CD4-positive, alpha-beta memory T cell (primary cell): ENCODE measurements around the gene SIK3. TPM values are rescaled to one million over a fixed set of nuclear protein-coding genes. Genes with fewer than 3 reads are reported as not detected.
"Not testable (repeated sequence)": the region's sequence is repeated elsewhere in the genome, so short reads cannot be mapped to it uniquely, and the experiment has no call there.

Experiments
- CTCF ChIA-PET: fragments of 350-600 bp; sonication (Branson Sonifier 250); formaldehyde crosslinking; loops from one replicate; lab custom pipeline; 2021; ENCODE audit warnings: inconsistent platforms; ENCODE audit not compliant: partially characterized antibody; lab: Charles Lee
- POLR2A ChIA-PET: fragments of 350-600 bp; sonication (Branson Sonifier 250); formaldehyde crosslinking; loops from one replicate; lab custom pipeline; 2021; ENCODE audit not compliant: partially characterized antibody; lab: Charles Lee
- DNase-seq, 5 donors: peaks; one replicate each; pipeline versions ENCODE4 v3.0.0 to v3.0.0-alpha.2; 2020 to 2022; ENCODE audit warnings: mixed read lengths in 1 of 5
- H3K27ac ChIP-seq: one replicate; pipeline ENCODE4 v1.7.0; 2013; ENCODE audit warnings: low read depth, low read length
- H3K27me3 ChIP-seq: 2 replicates; pipeline ENCODE4 v1.7.0; 2013; ENCODE audit warnings: mild to moderate bottlenecking, low read length, moderate library complexity; ENCODE audit not compliant: insufficient read depth
- H3K36me3 ChIP-seq: 2 replicates; pipeline ENCODE4 v1.7.0; 2013; ENCODE audit warnings: mild to moderate bottlenecking, low read length, moderate library complexity; ENCODE audit not compliant: insufficient read depth
- H3K4me1 ChIP-seq: 2 replicates; pipeline ENCODE4 v1.7.0; 2013; ENCODE audit warnings: mild to moderate bottlenecking, low read length, moderate library complexity; ENCODE audit not compliant: insufficient read depth
- H3K4me3 ChIP-seq, 2 donors: one replicate each; pipeline ENCODE4 v1.7.0; 2013; ENCODE audit warnings: low read length in 2 of 2, mild to moderate bottlenecking in 1 of 2
- H3K9me3 ChIP-seq, 2 donors: one replicate each; pipeline ENCODE4 v1.7.0; 2013; ENCODE audit warnings: low read length in 2 of 2, control low read depth in 1 of 2; ENCODE audit not compliant: control insufficient read depth in 1 of 2
- H3K27ac Mint-ChIP-seq, 7 donors: one replicate each; pipeline ENCODE4 v1.8.0; 2020 to 2021; ENCODE audit warnings: mixed read lengths in 7 of 7, mild to moderate bottlenecking in 6 of 7, inconsistent platforms in 3 of 7, moderate library complexity in 3 of 7
- H3K27me3 Mint-ChIP-seq, 2 donors: one replicate each; pipeline ENCODE4 v1.8.0; 2020 to 2021; ENCODE audit warnings: mixed read lengths in 2 of 2
- H3K36me3 Mint-ChIP-seq, 2 donors: one replicate each; pipeline ENCODE4 v1.8.0; 2020 to 2021; ENCODE audit warnings: mixed read lengths in 2 of 2, inconsistent platforms in 1 of 2, mild to moderate bottlenecking in 1 of 2
- H3K4me1 Mint-ChIP-seq, 4 donors: one replicate each; pipeline ENCODE4 v1.8.0; 2020 to 2021; ENCODE audit warnings: mixed read lengths in 4 of 4, mild to moderate bottlenecking in 1 of 4
- H3K4me3 Mint-ChIP-seq, 8 donors: one replicate each; pipeline ENCODE4 v1.8.0; 2020 to 2021; ENCODE audit warnings: mixed read lengths in 8 of 8, mild to moderate bottlenecking in 7 of 8, moderate library complexity in 6 of 8, inconsistent platforms in 3 of 8
- H3K9me3 Mint-ChIP-seq, 8 donors: one replicate each; pipeline ENCODE4 v1.8.0; 2020 to 2021; ENCODE audit warnings: mixed read lengths in 8 of 8, mild to moderate bottlenecking in 5 of 8, inconsistent platforms in 3 of 8, moderate library complexity in 1 of 8
- intact Hi-C: fragments of 100-400 bp; cut with micrococcal nuclease; formaldehyde crosslinking; loops from one replicate; pipeline ENCODE4 v1.15.1; 2023
- polyA plus RNA-seq, 2 donors: library from polyadenylated mRNA; unstranded; fragments of 300-500 nt; fragmentation: Illumina TruSeq; gene quantifications; one replicate each; pipeline ENCODE4 v1.2.3, GENCODE V29; 2021
- total RNA-seq, 2 experiments: library from RNA; stranded (reverse); gene quantifications; one replicate each; pipeline ENCODE4 v1.2.3, GENCODE V29; 2021

The SIK3 gene
- total and polyA plus RNA-seq, 4 experiments from 2014 or later: 9.7 to 97.5 (median 62.5) TPM

- H3K36me3 ChIP-seq: no peaks in the 10 kb centered on the region
- ChIA-PET CTCF (interaction anchor here (1.2 to 1.5 kb wide), 2 partner anchors 13 to 43 kb away, joined by 3 read pairs; no protein-coding TSS in a partner anchor), POLR2A (interaction anchor here (1.0 kb wide), 1 partner anchor 45 kb away, joined by 3 read pairs; the partner anchor contains the start of gene SIK3)
- H3K4me1 ChIP-seq: no peaks in the 10 kb centered on the region
- Mint-ChIP-seq H3K27me3 (no peaks in the 10 kb centered on the region), H3K4me1 (peaks cover 20 to 50% (median 34%) of the 10 kb centered on the region in 4 donors), H3K36me3 (peaks cover 16 to 19% of the 10 kb centered on the region in 2 donors), H3K4me3 (no peak overlapping the region), H3K27ac (peak overlapping the region in 3 of 7 donors; percentile 8 to 57 (median 36)), H3K9me3 (peaks cover 0 to 3% (median 0%) of the 10 kb centered on the region in 8 donors)
- H3K9me3 ChIP-seq: no peaks in the 10 kb centered on the region
- H3K27me3 ChIP-seq: no peaks in the 10 kb centered on the region
- no peak overlapping the region for H3K27ac ChIP-seq
- H3K4me3 ChIP-seq: no peak overlapping the region
- DNase-seq: no peak
- intact Hi-C loops: no loop called here
Measured at GRCh38 chr11:117052196-117053149, 45.8 kb downstream of the SIK3 start.

- intact Hi-C loops, H3K4me3 ChIP-seq, H3K4me3 Mint-ChIP-seq, POLR2A ChIA-PET, H3K27ac Mint-ChIP-seq, DNase-seq, H3K9me3 Mint-ChIP-seq, H3K9me3 ChIP-seq, H3K27me3 Mint-ChIP-seq, H3K27ac ChIP-seq, H3K36me3 ChIP-seq, H3K27me3 ChIP-seq: not testable (repeated sequence)
- CTCF ChIA-PET: interaction anchor here (1.0 kb wide), 1 partner anchor 214 kb away, joined by 3 read pairs; no protein-coding TSS in a partner anchor
- H3K4me1 ChIP-seq: peaks cover 12% of the 10 kb centered on the region
- Mint-ChIP-seq H3K4me1 (peaks cover 24 to 50% (median 44%) of the 10 kb centered on the region in 4 donors), H3K36me3 (peaks cover 5 to 20% of the 10 kb centered on the region in 2 donors)
Measured at GRCh38 chr11:117050121-117050520, 48.1 kb downstream of the SIK3 start.

GRCh38 chr11:117046627-117047026 lies 51.6 kb downstream of the SIK3 start:
- H3K4me3 ChIP-seq, H3K9me3 ChIP-seq, H3K27me3 Mint-ChIP-seq, H3K27ac ChIP-seq, DNase-seq, H3K36me3 ChIP-seq, CTCF ChIA-PET, H3K27me3 ChIP-seq, H3K9me3 Mint-ChIP-seq, POLR2A ChIA-PET, intact Hi-C loops: not testable (repeated sequence)
- H3K36me3 Mint-ChIP-seq: peaks cover 0 to 16% of the 10 kb centered on the region in 2 donors
- peak overlapping the region in 1 of 7 donors; percentile 33 for H3K27ac Mint-ChIP-seq
- peaks cover 33% of the 10 kb centered on the region for H3K4me1 ChIP-seq
- H3K4me1 Mint-ChIP-seq: peaks cover 45 to 63% (median 58%) of the 10 kb centered on the region in 4 donors
- peak overlapping the region in 1 of 8 donors; percentile 10 for H3K4me3 Mint-ChIP-seq

GRCh38 chr11:117045956-117046355 lies 52.3 kb downstream of the SIK3 start:
- peaks cover 39% of the 10 kb centered on the region for H3K4me1 ChIP-seq
- no peaks in the 10 kb centered on the region for H3K9me3 ChIP-seq
- Mint-ChIP-seq H3K36me3 (peaks cover 0 to 13% of the 10 kb centered on the region in 2 donors), H3K27ac (peak overlapping the region in 4 of 7 donors; percentile 9 to 86 (median 28)), H3K27me3 (no peaks in the 10 kb centered on the region), H3K9me3 (peaks cover 0 to 3% (median 0%) of the 10 kb centered on the region in 8 donors), H3K4me1 (peaks cover 48 to 66% (median 61%) of the 10 kb centered on the region in 4 donors), H3K4me3 (peak overlapping the region in 1 of 8 donors; percentile 6)
- no peak for DNase-seq
- no peak overlapping the region for H3K4me3 ChIP-seq
- H3K36me3 ChIP-seq: no peaks in the 10 kb centered on the region
- no peak overlapping the region for H3K27ac ChIP-seq
- intact Hi-C loops: no loop called here
- ChIA-PET POLR2A (interaction anchor here (1.2 kb wide), 1 partner anchor 13 kb away, joined by 4 read pairs; no protein-coding TSS in a partner anchor), CTCF (interaction anchor here (0.8 kb wide), 1 partner anchor 17 kb away, joined by 3 read pairs; no protein-coding TSS in a partner anchor)
- no peaks in the 10 kb centered on the region for H3K27me3 ChIP-seq

GRCh38 chr11:117045196-117045595 lies 53.0 kb downstream of the SIK3 start:
- H3K4me3 ChIP-seq: no peak overlapping the region
- Mint-ChIP-seq H3K27me3 (no peaks in the 10 kb centered on the region), H3K4me3 (peak overlapping the region in 5 of 8 donors; percentile 2 to 44 (median 41)), H3K36me3 (peaks cover 0 to 9% of the 10 kb centered on the region in 2 donors), H3K27ac (peak overlapping the region in 6 of 7 donors; percentile 14 to 75 (median 50)), H3K4me1 (peaks cover 52 to 70% (median 63%) of the 10 kb centered on the region in 4 donors), H3K9me3 (peaks cover 0 to 3% (median 0%) of the 10 kb centered on the region in 8 donors)
- peaks cover 42% of the 10 kb centered on the region for H3K4me1 ChIP-seq
- H3K27me3 ChIP-seq: no peaks in the 10 kb centered on the region
- no peak overlapping the region for H3K27ac ChIP-seq
- POLR2A ChIA-PET: interaction anchor here (1.2 kb wide), 1 partner anchor 14 kb away, joined by 4 read pairs; no protein-coding TSS in a partner anchor
- no peaks in the 10 kb centered on the region for H3K36me3 ChIP-seq
- intact Hi-C loops: no loop called here
- no peaks in the 10 kb centered on the region for H3K9me3 ChIP-seq
- DNase-seq: no peak
- CTCF ChIA-PET: interaction anchor here (0.6 to 0.8 kb wide), 2 partner anchors 18 to 161 kb away, joined by 3 read pairs; no protein-coding TSS in a partner anchor

GRCh38 chr11:117044287-117045035 lies 53.8 kb downstream of the SIK3 start:
- Mint-ChIP-seq H3K27ac (peak overlapping the region in 6 of 7 donors; percentile 43 to 77 (median 57)), H3K9me3 (peaks cover 0 to 3% (median 0%) of the 10 kb centered on the region in 8 donors), H3K27me3 (no peaks in the 10 kb centered on the region), H3K36me3 (peaks cover 0 to 6% of the 10 kb centered on the region in 2 donors), H3K4me1 (peaks cover 57 to 76% (median 66%) of the 10 kb centered on the region in 4 donors), H3K4me3 (peak overlapping the region in 5 of 8 donors; percentile 4 to 43 (median 17))
- ChIA-PET CTCF (interaction anchor here (0.6 kb wide), 1 partner anchor 160 kb away, joined by 3 read pairs; no protein-coding TSS in a partner anchor), POLR2A (interaction anchor here (1.2 kb wide), 1 partner anchor 15 kb away, joined by 4 read pairs; no protein-coding TSS in a partner anchor)
- intact Hi-C loops: no loop called here
- Histone ChIP-seq H3K4me1 (peaks cover 49% of the 10 kb centered on the region), H3K9me3 (no peaks in the 10 kb centered on the region), H3K4me3 (no peak overlapping the region), H3K27me3 (no peaks in the 10 kb centered on the region), H3K36me3 (no peaks in the 10 kb centered on the region), H3K27ac (no peak overlapping the region)
- no peak for DNase-seq
